ENCODE measurements around the gene EBI3.

EBI3 gene

GRCh38 chr19:4199699-4200293 lies 29.5 kb upstream of the EBI3 start:
- H3K27me3 ChIP-seq: peaks cover 26% of the 10 kb centered on the region
- H3K36me3 ChIP-seq: no peaks in the 10 kb centered on the region
- DNase-seq: no peak
- no peak overlapping the region for H3K4me3 ChIP-seq (ENCODE audit: low read depth, low read length)
- no peaks in the 10 kb centered on the region for H3K4me1 ChIP-seq
- TF ChIP-seq CTCF (IDR thresholded peaks at IDR 0.05; ENCODE audit: low read depth, low read length): no peak
- H3K9me3 ChIP-seq: no peaks in the 10 kb centered on the region

- DNase-seq: no peak
- no peak for TF ChIP-seq CTCF (IDR thresholded peaks at IDR 0.05; ENCODE audit: low read depth, low read length)
- Histone ChIP-seq H3K9me3 (no peaks in the 10 kb centered on the region), H3K27me3 (peaks cover 22% of the 10 kb centered on the region), H3K36me3 (no peaks in the 10 kb centered on the region), H3K4me1 (no peaks in the 10 kb centered on the region), H3K4me3 (ENCODE audit: low read depth, low read length) (no peak overlapping the region)
Observed at GRCh38 chr19:4200940-4201542, 28.3 kb upstream of the EBI3 start.

- TF ChIP-seq CTCF (IDR thresholded peaks at IDR 0.05; ENCODE audit: low read depth, low read length): no peak
- Histone ChIP-seq H3K9me3 (no peaks in the 10 kb centered on the region), H3K4me3 (ENCODE audit: low read depth, low read length) (no peak overlapping the region), H3K4me1 (no peaks in the 10 kb centered on the region), H3K27me3 (peaks cover 22% of the 10 kb centered on the region), H3K36me3 (no peaks in the 10 kb centered on the region)
- no peak for DNase-seq
Observed at GRCh38 chr19:4201798-4202197, 27.5 kb upstream of the EBI3 start.

GRCh38 chr19:4206818-4207484 lies 22.4 kb upstream of the EBI3 start:
- H3K4me3 ChIP-seq (ENCODE audit: low read depth, low read length): no peak overlapping the region
- DNase-seq: no peak
- H3K36me3 ChIP-seq: no peaks in the 10 kb centered on the region
- TF ChIP-seq CTCF (IDR thresholded peaks at IDR 0.05; ENCODE audit: low read depth, low read length): peak; percentile 32
- no peaks in the 10 kb centered on the region for H3K4me1 ChIP-seq
- H3K27me3 ChIP-seq: peaks cover 22% of the 10 kb centered on the region
- no peaks in the 10 kb centered on the region for H3K9me3 ChIP-seq

GRCh38 chr19:4208385-4209094 lies 20.8 kb upstream of the EBI3 start:
- Histone ChIP-seq H3K27me3 (peaks cover 36% of the 10 kb centered on the region), H3K4me3 (ENCODE audit: low read depth, low read length) (no peak overlapping the region), H3K4me1 (no peaks in the 10 kb centered on the region), H3K36me3 (no peaks in the 10 kb centered on the region), H3K9me3 (no peaks in the 10 kb centered on the region)
- DNase-seq: no peak
- peak; percentile 48 for TF ChIP-seq CTCF (IDR thresholded peaks at IDR 0.05; ENCODE audit: low read depth, low read length)

Measured in BE2C (cell line).